NCI-H2227 (cell line): Measurements from ENCODE around the gene PARP1.
A peak's percentile ranks its signal among the peaks of the same experiment; 100 is the strongest.

Source experiments
- DNase-seq: peaks from one replicate; lab custom pipeline; 2025; ENCODE audit not compliant: unreplicated experiment; lab: John Stamatoyannopoulos, UW

The PARP1 gene

DNA sequence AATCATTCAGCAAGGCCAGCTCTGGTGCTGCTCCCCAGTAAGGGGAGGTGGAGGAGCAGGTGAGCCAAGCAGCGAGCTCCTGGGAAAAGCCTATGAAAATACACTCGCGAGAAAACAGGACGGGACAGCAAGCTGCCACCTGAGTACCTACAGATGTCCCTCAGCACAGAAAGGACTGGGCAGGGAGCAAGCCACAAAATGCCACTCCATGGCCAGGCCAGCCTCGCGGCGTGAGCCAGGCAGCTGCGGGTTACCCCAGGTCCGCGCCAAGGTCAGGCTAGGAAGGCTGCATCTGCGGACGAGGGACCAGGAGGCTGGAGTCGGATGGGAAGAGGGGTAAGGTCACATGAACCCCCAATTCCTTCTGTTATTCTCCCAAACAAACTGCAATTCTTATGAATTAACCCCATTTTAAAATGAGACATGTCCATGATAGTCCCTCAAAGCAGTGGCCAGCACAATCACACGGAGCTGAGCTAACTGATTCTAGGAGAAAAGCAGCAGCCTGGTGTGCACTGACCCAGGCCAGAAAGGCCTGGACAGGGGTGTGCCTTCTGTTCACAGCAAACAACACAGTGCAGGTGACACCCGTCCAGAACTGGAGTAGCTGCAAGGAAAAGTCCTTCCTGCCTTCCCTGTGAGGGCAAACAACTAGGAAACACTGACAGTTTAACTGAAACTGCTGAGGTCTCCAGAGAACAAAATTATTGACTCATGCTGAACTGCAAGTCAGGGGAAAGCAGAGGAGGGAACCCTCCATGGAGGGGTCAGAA, 26.5 kb downstream of the PARP1 start:
- no peak for DNase-seq

DNA sequence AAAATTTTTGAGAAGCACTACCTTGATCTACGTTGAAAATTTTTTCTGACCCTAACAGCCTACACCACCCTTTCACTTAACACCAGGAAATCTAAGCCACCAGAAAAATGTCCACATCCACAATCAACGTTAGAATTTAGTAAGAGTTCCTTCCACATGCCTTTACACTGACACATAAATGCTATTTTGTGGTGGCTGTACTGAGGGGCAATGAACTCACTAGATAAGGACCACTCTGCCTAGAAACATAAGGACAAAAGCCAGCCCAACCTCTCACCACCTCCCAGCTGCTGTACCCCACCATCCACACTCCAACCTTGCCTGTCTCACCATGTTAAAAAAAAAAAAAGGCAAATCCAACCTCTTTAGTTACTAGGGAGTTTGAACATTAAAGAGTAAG, 29.8 kb downstream of the PARP1 start:
- DNase-seq, result no peak

DNA sequence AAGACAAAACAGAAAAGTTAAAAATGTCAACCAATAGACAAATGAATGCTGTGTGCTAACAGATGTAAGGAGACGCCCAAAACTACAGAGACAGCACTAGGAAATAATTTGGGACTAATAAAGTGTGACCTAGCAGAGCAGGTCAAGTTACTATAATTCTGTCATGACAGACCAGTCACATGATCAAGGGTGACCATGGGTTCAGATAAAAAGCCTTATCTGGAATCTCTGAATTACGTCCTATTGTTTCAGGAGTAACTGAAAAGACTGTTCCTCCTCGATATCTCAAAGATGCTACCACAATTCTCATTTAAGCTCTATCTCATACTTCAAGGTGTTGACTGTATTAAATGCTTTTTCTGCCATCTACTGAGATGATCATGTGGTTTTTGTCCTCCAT, 31.6 kb downstream of the PARP1 start:
- DNase-seq, result no peak

DNA sequence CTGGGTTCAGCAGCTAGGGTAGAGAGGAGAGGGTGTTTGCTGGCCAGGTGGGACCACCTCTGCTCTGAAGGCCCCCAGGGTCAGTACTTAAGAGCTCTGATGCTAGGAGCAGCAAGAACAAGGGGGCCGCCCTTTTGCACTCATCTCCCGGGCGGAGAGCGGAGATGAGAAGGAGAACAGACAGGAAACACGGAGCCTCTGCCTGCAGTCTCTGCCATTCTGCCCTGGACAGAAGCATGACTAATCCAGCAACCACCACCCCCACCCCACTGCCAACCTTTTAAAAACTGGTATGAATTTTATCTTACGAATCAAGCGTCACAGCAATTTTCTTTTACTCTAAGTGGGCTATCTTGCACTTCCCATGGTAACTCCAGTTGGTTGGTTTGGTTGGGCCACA, 34.5 kb downstream of the PARP1 start:
- DNase-seq, result no peak

DNA sequence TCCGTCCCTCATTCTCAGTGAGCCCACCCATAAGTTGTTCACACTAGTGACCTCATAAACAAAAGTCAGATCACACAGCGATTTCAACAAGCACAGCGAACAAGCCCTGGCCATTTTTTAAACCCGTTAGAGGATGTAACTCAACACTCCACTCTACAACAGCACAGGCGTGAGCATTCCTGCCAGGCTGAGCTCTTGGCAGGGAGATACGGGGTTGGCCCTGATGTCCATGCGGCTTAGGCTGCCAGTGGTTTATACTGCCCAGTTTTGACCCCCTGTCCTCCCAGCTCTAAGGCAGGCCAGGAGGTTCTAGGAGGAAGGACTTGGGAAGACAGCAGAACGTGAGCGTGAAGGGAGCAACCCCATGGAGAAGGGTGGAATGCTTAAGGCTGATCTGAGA, 35.0 kb downstream of the PARP1 start:
- no peak for DNase-seq

DNA sequence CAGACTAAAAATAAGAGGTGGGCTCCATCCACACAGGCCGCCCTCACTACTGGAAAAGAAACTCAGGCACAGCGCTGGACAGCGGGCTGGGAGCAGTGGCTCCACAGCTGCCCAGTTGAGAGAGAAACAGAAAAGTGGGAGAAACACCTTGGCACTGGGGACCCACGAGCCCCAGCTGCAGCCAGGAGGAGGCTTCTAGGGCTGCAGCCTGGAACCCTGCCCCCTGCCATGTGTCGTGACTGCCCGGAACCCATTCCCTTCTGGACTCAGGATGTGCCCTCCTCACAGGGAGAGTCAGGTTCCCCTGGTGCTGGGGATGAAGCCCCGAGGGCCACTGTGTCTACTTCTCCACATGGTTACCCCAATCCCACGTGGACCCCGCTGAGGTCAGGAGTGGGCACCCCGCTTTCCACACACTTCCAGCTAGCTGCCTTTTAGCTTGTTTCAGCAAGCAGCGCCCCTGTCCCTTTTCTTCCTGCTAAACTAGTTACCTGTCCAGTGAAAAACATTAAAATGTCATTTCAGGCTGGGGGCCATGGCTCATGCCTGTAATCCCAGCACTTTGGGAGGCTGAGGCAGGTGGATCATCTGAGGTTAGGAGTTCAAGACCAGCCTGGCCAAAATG, 35.9 kb downstream of the PARP1 start:
- DNase-seq, result no peak

DNA sequence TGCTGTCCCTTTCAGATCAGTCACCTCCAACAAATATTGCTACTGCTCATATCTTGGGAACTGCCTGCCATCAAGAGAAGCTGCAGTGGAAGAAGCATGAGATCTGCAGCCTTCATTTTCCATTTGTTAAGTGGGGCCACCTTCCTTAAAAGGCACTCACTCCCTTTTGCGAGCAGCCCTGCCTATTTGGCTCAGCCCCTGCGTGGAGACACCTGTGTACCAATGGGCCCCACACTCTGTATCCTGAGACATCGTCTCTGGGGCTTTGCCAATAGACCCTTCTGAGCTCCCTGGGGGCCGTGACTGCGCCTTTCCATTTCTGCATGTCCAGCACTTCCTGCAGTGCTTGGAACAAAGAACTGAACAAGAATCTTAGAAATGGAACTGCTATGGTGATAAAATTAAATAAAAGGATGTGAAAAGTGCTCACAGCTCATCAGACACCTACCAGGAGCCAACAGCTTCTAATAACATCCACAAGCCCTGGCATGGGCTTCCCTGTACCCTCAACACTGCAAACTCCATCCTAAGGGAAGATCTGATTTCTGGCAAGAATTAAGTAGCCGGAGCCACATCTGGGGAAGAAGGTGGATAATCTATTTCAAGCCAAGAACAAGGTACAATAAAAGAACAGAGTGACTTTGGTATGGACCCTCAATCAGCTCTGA, 36.7 kb downstream of the PARP1 start:
- no peak for DNase-seq

DNA sequence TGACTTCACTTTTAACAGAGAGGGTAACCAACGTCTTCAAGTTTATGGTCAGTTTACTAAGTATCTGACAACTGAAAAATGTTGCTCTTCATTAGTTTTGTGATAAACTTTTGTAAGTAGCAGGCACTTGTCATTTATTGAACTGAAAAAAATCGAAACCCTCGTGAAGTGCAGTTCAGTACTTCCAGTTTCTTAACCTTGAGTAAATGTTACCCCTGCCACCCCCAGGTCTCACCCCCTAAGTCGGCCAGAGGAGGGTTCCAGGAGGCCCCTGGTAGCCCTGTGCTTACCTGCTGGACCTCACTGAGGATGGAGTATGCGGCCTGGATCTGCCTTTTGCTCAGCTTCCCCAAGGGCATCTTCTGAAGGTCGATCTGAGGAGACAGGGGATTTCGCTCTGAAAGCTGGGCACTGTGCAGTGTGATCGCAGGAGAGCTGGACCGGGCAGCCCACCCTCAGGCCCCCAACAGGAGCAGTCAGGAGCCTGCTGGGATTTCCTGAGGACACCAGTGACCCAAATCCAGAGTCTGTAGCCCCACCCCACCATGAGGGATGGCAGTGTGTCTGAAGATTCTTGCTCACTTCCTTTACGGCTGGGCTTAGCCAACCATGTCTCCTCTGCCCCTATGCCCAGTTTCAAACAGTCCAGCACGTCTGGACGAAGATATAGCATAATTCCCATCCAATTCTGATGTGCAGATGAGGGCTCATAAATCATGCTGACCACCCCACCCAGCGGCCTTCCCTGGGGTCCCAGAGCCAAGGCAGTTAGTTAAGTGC, 37.6 kb downstream of the PARP1 start:
- DNase-seq, result no peak

DNA sequence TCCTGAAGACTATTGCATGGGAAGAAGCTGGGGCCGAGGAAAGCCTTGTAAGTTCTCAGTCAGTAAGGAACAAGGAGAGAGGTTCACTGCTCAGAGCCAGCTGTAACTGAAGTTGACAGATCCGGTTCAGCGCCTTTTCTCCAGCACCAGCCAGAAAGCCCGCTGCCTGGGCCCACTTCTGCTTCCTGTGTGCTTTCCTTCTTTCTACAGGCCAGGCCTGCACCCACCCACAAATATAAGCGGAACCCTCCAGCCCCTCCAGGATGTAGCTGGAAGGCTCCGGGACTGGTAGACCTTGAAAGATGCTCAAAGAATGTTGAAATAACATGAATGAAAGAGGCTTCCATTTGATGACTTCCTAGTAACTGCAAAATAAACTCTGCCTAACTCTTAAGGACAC, 38.8 kb downstream of the PARP1 start:
- no peak for DNase-seq

DNA sequence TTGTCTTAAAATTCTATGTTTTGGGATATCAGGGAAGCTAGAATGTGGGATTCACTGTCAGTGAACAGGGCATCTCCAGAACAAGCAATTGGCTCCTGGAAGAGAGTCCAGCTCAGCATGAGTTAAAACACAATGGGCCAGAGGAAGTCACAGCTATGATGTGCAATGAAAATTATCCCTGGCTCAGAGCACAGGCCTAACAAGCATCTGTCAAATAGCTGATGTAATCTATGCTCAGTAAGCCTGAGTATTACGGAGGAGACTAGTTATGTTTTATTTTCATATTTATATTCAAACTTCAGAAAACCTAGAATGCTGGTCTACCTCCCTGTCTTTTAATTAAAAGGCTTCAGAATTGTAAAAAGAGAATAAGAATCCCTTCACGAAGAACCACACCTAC, 41.6 kb downstream of the PARP1 start:
- no peak for DNase-seq

DNA sequence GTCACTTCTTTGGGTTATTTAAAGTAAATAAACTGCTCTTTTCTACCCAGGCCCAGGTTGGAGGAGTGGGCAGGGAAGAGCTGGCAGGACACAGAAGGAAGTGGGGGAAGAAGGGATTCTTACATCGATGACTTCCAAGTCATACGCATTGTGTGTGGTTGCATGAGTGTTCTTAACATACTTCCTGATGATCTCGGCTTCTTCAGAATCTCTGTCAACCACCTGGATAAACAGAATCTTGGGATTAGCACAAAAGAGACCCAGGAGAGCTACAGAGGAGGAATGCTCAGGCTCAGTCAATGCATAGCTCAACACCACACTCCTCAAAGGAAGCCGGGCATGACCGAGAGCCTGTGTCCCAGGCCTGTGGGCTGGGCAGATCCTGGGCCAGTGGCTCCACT, 42.1 kb downstream of the PARP1 start:
- DNase-seq, result no peak

DNA sequence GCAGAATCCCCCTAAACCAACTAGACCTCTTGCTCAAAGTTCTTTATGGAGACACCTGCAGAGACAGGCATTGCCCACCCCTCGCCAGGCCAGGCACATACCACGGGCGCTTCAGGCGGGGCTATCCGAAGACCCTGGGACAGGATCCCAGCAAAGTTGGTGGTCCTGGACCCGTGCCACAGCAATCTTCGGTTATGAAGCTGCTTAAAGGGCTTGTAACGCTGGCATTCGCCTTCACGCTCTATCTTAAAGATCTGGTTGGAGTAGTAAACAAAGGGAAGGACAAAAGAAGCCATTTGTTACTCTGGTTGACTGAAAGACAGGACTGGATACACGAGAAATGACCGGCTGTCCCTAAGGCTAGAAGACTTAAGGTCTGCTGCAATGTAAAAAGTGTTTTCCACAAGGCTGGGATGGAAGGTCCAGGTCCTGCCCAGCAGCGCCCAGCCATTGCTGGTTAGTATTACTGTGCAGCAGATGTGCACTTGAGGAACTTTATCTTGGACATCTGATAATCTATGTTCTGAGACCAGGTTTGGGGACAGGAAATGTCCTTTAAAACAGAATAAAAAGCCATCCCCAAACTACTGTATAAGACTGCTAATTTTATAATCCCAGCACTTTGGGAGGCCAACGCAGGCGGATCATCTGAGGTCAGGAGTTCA, 42.9 kb downstream of the PARP1 start:
- no peak for DNase-seq

DNA sequence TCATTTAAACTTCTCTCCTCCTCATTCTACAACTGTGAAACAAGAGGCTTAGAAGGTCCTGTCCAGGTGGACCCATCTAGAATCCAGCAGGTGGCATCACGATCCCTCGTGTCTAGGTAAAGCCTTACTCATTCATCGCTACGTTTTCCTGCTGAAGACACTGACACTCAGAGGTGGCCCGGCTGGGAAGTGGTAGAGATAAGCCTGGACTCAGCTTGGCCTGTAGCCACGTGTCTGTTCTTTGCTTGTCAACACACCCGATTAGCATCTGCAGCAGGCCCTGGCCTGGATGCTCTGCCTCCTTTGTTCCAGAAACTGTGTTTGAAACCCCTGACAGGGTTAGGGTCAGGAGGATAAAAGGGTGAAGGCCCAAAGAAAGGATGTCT, 43.4 kb downstream of the PARP1 start:
- no peak for DNase-seq

DNA sequence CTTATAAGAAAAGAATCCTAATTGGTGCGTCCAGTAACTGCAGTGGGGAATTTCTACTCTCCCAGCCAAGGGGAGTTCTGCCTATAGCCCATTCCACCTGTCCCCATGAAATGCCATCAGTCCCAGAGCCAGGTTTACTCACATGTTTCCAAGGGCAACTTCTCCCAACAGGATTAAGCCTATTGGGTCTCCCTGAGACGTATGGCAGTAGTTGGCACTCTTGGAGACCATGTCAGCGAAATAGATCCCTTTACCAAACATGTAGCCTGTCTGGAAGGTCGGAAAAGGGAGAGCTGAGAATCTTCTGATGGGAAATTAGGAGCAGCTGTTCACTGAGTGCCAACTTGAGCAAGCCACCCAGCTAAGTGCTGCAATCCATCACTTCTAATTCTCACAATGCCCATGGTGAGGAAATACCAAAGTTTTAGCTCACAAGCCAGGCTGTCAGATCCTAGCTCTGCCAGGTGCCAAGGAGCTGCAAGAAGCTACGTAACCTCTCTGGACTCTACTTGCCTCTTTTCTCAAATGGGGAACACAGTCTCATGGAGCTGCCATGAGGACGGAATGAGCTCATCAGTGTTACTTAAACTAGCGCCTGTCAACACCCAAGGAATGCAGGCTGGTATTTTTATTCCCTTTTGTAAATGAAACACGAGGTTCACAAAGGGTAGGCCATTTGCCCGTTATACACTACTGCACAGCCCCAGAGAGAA, 43.9 kb downstream of the PARP1 start:
- DNase-seq, result no peak

DNA sequence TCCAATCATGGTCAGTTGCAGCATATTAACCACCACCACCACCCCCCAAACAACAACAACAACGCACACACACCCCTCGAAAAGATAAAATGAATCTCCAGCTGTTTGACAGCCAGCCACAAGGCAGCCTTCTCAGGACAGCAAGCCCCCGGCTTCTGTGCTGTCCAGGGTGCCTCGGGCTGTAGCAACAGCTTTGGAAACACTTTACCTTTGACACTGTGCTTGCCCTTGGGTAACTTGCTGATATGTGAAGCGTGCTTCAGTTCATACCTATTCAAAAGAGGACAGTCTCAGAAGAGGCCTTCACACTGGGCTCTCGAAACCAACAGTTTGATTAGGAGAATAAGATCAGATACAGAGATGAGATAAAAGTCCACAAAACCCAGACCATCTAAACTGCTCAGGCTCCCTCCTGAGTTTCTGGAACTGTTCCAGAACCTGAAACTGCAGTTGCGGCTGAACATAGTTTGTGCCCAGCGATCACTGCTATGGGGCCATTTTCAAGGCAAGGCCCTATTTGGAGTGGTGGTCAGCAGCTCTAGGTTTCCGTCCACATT, 44.9 kb downstream of the PARP1 start:
- DNase-seq, result no peak

DNA sequence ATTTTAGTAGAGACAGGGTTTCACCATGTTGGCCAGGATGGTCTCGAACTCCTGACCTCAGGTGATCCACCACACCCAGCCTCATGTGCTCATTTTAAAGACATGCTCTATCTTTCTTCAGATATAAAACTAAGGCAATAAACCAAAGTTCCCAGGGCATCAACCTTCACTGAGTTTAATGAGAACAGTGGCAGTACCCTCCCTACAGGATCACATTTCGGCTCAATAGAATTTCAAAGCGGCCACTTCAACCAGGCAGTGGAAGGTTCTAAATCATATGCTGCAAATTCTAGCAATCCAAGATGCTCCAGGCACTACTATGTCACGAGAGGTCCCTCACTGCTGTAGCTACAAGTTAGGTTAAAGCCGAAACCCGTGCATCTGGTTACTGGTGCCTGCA, 45.5 kb downstream of the PARP1 start:
- DNase-seq, result no peak

DNA sequence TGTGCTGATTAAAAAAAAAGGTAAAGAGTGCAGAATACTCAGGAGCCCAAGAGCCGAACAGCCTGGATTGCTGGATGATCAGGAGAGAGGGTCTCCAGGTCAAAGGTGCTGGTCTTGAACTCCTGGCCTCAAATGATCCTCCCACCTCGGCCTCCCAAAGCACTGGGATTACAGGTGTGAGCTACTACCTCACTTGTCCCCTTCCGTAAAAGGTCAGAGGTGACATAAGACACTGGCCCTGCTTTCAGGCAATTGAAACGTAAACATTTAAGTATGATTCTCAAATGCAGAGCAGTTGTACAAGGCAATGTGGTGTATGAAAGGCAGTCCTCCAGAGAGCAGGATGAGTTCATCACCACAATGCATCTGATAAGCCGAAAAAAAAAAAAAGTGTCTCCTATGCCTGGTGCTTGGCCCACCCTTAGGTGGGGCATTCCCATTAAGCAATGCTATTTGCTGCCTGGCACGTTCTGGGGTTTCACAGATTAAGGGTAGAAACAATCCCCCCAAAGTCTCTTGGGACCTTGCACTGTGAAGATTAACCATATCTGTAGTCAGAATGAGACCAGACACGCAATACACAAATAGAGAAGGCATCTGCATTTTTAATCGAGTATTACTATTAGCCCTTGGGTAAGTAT, 47.7 kb downstream of the PARP1 start:
- DNase-seq, result no peak

DNA sequence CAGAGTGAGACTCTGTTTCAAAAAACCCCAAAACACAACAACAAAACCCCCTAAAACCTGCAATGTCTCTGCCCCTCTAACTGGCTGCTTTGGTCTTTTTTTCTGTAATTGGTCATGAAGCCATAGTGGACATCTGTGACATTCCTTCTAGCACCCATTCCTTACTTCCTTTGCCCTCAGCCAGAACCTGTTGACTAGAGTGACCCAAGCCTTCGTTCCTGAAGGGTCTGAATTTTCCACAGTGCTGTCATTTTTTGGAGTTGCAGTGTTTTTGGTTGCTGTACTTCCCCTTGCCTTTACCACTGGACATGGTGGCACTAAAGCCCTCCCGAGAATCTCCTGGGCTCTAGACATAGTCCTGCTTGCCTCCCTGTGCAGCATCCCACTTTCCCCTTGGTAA, 50.5 kb downstream of the PARP1 start:
- no peak for DNase-seq

DNA sequence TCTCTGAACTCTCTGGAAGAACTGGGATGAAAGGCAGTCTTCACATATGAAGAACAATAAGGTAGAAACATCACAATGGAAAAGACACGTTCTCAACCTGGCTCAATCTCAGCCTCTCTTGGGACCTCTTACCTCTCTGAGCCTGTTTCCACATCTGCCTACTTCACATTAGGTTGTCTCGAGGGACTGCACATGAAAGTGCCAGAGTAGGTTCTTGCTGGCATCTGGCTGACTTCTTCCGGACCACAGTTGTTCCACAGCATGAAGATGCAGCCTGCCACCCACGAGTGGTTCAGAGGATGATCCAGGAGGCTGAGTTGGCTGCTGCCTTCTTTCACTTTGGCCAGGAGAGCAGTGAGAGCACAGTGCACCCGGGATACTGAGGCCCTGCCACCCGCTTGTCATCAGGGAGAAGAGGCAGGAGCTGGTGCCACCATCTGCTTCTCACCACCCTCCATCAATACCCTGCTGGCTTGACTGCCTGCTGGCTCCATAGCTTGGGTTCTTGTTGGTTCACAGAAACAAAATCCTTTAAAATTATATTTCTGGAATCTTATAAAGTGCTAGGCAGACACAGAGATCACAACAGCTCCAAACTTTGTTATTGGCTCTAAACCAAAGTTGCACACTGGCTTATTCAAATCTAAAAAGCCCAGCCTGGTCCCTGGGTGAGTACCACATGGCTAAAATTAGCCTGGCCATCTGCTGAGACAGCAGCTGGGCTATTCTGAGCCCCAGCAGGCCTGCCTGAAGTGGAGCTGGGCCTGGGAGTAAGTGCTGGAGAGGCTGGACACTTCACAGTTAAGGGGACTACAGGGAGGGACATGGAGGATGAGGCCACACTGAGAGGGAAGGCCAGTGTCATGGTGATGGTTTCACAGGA, 52.0 kb downstream of the PARP1 start:
- DNase-seq, result peak; percentile 10
